ENCODE measurements around the gene APOF.

DNA sequence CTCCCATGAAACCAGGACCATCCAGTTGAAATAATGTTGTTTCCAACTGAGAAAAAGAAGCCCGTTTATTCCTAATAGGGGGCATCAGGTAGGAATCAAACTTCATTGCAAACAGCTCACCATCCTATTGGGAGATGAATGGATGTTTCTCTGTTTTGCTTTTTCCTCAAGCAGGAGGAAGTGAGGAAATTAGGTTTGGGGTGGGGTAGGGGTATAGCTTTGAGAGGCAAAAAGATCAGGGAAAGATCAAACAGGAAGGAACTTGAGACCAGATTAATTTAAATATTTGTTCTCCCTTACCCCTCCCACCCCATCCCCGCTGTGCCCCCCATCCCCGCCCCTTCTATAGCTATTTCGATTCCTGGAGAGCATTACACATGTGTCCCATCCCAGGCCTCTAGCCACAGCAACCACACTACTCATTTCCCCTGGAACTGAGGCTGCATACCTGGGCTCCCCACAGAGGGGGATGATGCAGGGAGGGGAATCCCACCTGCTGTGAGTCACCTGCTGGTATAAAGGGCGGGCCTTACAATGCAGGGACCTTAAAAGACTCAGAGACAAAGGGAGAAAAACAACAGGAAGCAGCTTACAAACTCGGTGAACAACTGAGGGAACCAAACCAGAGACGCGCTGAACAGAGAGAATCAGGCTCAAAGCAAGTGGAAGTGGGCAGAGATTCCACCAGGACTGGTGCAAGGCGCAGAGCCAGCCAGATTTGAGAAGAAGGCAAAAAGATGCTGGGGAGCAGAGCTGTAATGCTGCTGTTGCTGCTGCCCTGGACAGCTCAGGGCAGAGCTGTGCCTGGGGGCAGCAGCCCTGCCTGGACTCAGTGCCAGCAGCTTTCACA is 24.1 kb downstream of the APOF start, which contains the start of gene IL23A:
- TF ChIP-seq, protein P1, sequence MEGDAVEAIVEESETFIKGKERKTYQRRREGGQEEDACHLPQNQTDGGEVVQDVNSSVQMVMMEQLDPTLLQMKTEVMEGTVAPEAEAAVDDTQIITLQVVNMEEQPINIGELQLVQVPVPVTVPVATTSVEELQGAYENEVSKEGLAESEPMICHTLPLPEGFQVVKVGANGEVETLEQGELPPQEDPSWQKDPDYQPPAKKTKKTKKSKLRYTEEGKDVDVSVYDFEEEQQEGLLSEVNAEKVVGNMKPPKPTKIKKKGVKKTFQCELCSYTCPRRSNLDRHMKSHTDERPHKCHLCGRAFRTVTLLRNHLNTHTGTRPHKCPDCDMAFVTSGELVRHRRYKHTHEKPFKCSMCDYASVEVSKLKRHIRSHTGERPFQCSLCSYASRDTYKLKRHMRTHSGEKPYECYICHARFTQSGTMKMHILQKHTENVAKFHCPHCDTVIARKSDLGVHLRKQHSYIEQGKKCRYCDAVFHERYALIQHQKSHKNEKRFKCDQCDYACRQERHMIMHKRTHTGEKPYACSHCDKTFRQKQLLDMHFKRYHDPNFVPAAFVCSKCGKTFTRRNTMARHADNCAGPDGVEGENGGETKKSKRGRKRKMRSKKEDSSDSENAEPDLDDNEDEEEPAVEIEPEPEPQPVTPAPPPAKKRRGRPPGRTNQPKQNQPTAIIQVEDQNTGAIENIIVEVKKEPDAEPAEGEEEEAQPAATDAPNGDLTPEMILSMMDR (IDR thresholded peaks at IDR 0.05), result no peak
- TF ChIP-seq RCOR1 (IDR thresholded peaks at IDR 0.05; ENCODE audit: low read depth, low read length) (no peak), POLR2A (IDR thresholded peaks at IDR 0.05; ENCODE audit: low read length) (no peak), KDM5A (IDR thresholded peaks at IDR 0.05) (no peak), CEBPB (IDR thresholded peaks at IDR 0.05) (no peak), PBX3 (IDR thresholded peaks at IDR 0.05) (no peak), KDM1A (IDR thresholded peaks at IDR 0.05; ENCODE audit: low read depth) (no peak), JUN (IDR thresholded peaks at IDR 0.05) (no peak), ZSCAN20 (CRISPR knock-in tag; IDR thresholded peaks at IDR 0.05) (no peak), ESRRA (IDR thresholded peaks at IDR 0.05; ENCODE audit: borderline replicate concordance, low read length) (no peak), HES2 (IDR thresholded peaks at IDR 0.05) (no peak), HDAC2 (IDR thresholded peaks at IDR 0.05) (no peak), NR3C1 (IDR thresholded peaks at IDR 0.05) (no peak)
- TF ChIP-seq, protein P2, sequence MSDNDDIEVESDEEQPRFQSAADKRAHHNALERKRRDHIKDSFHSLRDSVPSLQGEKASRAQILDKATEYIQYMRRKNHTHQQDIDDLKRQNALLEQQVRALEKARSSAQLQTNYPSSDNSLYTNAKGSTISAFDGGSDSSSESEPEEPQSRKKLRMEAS (IDR thresholded peaks at IDR 0.05), result no peak
